IPS-18a (cell line): ENCODE results near the gene ASPA.
"Not testable (repeated sequence)": the region's sequence is repeated elsewhere in the genome, so short reads cannot be mapped to it uniquely, and the experiment has no call there.

Experiments used
- H3K27ac ChIP-seq: one replicate; pipeline ENCODE4 v1.5.1; 2013; ENCODE audit warnings: low read length
- H3K27me3 ChIP-seq: one replicate; pipeline ENCODE4 v1.6.1; 2013; ENCODE audit warnings: mild to moderate bottlenecking, low read length; ENCODE audit not compliant: control insufficient read depth, insufficient read depth
- H3K36me3 ChIP-seq: one replicate; pipeline ENCODE4 v1.6.1; 2013; ENCODE audit warnings: low read depth, low read length; ENCODE audit not compliant: control insufficient read depth
- H3K4me1 ChIP-seq: one replicate; pipeline ENCODE4 v1.6.1; 2013; ENCODE audit warnings: low read depth, low read length; ENCODE audit not compliant: control insufficient read depth
- H3K4me3 ChIP-seq: one replicate; pipeline ENCODE4 v1.5.1; 2013; ENCODE audit warnings: low read length
- H3K9ac ChIP-seq: one replicate; pipeline ENCODE4 v1.6.1; 2013; ENCODE audit warnings: mild to moderate bottlenecking, low read length, moderate library complexity
- H3K9me3 ChIP-seq: one replicate; pipeline ENCODE4 v1.6.1; 2013; ENCODE audit warnings: low read depth, low read length; ENCODE audit not compliant: control insufficient read depth

Gene ASPA

DNA sequence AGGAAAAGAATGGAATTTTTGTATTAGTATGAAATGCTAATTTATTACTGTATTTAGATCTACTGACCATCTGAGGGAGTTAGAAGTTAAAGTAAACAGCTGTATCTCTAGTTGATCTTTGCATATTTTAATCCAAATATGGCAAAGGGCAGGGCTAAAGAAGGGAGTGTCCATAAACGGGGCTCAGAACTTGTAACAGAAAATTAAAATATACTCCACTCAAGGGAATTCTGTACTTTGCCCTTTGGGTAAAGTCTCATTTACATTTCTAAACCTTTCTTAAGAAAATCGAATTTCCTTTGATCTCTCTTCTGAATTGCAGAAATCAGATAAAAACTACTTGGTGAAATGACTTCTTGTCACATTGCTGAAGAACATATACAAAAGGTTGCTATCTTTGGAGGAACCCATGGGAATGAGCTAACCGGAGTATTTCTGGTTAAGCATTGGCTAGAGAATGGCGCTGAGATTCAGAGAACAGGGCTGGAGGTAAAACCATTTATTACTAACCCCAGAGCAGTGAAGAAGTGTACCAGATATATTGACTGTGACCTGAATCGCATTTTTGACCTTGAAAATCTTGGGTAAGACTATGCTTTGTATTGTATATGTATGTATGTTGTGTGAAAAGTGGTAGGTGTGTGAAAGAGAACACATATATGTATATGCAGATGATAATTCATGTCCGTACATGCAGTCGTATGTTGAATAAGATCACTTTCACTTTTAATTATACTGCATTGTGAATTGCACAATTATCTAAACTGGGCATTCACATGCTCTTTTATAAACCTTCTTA lies at the start of gene ASPA:
ASPA (plus strand) TSS at position 186 of the 799 bp plus-strand sequence; CDS start at position 349, 163 bp downstream.
- Histone ChIP-seq H3K9me3 (no peaks in the 10 kb centered on the region), H3K4me1 (peaks cover 7% of the 10 kb centered on the region), H3K36me3 (no peaks in the 10 kb centered on the region), H3K9ac (no peak within 1 kb of the TSS), H3K27ac (no peak within 1 kb of the TSS), H3K27me3 (no peaks in the 10 kb centered on the region), H3K4me3 (no peak within 1 kb of the TSS)

DNA sequence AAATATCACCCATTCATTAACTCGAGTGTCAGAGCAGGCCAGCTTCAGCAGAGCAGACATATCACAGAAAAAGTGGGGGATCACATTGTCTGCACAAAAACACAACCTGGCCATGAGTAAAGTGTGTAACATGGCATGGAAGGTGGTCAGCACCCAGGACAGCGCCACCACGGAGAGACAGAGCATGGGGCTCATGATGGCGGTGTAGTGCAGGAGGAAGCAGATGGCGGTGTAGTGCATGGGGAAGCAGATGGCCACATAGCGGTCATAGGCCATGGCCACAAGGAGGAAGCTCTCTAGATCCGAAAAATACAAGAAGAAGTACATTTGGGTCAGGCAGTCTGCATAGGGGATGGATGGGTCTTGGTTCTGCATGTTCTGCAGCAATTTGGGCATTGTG lies 42.6 kb upstream of the ASPA start:
- not testable (repeated sequence) for H3K4me3 ChIP-seq, H3K27ac ChIP-seq, H3K36me3 ChIP-seq, H3K27me3 ChIP-seq, H3K9ac ChIP-seq, H3K4me1 ChIP-seq, H3K9me3 ChIP-seq

DNA sequence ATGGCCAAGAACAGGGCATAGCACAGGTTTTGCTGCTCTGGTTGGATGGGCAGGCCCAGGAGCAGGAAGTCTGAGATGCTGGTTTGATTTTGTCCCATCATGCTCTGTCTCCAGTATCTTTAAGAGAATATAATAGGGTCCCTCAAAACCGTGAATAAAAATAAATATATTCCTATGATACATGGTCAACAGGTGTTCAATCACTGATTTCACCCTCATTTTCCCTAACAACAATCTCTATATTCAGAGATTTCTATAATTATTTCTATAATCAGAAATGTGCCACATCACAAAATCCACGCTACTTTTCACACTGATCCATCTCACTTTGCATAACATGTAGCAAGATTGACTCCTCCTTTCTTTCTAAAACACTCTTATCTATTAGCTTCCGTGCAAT lies 42.1 kb upstream of the ASPA start, which contains the start of gene OR1E2:
OR1E2 (minus strand) TSS at position 101 of the 400 bp plus-strand sequence; CDS start at position 101, 0 bp downstream.
- H3K9me3 ChIP-seq: peaks cover 2% of the 10 kb centered on the region
- H3K36me3 ChIP-seq: no peaks in the 10 kb centered on the region
- no peaks in the 10 kb centered on the region for H3K27me3 ChIP-seq
- no peaks in the 10 kb centered on the region for H3K4me1 ChIP-seq
- no peak within 1 kb of the TSS for H3K9ac ChIP-seq
- H3K27ac ChIP-seq: no peak within 1 kb of the TSS
- no peak within 1 kb of the TSS for H3K4me3 ChIP-seq

DNA sequence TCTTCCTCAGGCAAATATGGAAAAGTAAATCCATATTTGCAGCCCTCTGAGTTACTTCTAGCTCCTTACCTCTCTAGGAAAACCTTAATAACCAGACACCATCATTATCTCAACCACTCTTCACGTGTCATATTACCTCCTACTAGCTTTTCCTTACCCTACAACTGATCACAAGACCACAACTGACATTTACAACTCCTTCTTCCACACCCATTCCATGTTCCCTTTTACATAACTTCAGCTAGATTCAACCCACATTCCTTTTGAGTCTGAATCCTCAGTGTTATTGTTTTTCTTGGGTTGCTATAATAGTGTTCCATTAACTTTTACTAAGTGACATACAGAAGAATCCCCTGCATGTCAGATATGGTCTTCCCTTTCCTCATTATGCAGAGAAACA lies 37.4 kb upstream of the ASPA start:
- H3K27me3 ChIP-seq: no peaks in the 10 kb centered on the region
- no peak overlapping the region for H3K9ac ChIP-seq
- no peak overlapping the region for H3K4me3 ChIP-seq
- no peaks in the 10 kb centered on the region for H3K36me3 ChIP-seq
- H3K4me1 ChIP-seq: no peaks in the 10 kb centered on the region
- no peak overlapping the region for H3K27ac ChIP-seq
- H3K9me3 ChIP-seq: no peaks in the 10 kb centered on the region

DNA sequence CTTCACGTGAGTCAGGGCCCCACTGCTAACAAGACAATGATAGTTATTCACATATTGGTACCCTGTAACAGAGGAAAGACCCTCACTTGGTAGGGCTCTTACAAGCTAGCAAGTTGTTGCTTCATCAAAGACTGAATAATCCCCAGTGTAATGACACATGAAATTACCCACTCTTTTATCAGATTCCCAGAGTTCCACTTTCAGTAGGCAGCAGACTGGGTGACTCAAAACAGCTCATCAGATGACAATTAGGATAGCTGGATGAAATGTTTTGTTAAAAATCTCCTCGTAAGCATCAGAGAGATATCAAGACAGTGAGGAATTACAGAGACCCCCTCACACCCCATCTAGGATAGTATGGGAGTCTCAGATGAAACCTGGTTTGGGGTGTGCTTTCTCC lies 35.3 kb upstream of the ASPA start:
- no peak overlapping the region for H3K9ac ChIP-seq
- no peaks in the 10 kb centered on the region for H3K4me1 ChIP-seq
- H3K4me3 ChIP-seq: no peak overlapping the region
- H3K9me3 ChIP-seq: no peaks in the 10 kb centered on the region
- no peaks in the 10 kb centered on the region for H3K36me3 ChIP-seq
- no peak overlapping the region for H3K27ac ChIP-seq
- H3K27me3 ChIP-seq: no peaks in the 10 kb centered on the region

DNA sequence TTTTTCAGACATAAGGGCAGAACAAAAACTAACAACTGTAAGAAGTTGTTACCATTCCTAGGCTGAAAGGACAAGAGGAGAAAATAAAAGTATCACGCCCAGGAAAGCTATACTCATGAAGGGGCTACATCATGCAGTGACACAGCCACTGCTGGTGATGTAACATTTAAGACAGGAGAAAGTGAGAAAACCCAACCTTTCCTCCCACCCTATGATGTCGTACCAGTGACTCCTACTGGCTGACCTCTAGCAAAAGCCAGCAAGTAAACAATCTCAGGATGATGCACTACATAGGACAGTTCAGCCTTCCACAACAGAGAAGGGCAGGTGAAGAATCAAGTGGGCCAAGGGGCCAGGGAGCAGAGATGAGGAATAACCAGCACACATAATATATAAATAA lies 28.2 kb upstream of the ASPA start:
- Histone ChIP-seq H3K9me3 (no peaks in the 10 kb centered on the region), H3K36me3 (no peaks in the 10 kb centered on the region), H3K9ac (no peak overlapping the region), H3K27me3 (no peaks in the 10 kb centered on the region), H3K4me1 (no peaks in the 10 kb centered on the region), H3K4me3 (no peak overlapping the region), H3K27ac (no peak overlapping the region)

DNA sequence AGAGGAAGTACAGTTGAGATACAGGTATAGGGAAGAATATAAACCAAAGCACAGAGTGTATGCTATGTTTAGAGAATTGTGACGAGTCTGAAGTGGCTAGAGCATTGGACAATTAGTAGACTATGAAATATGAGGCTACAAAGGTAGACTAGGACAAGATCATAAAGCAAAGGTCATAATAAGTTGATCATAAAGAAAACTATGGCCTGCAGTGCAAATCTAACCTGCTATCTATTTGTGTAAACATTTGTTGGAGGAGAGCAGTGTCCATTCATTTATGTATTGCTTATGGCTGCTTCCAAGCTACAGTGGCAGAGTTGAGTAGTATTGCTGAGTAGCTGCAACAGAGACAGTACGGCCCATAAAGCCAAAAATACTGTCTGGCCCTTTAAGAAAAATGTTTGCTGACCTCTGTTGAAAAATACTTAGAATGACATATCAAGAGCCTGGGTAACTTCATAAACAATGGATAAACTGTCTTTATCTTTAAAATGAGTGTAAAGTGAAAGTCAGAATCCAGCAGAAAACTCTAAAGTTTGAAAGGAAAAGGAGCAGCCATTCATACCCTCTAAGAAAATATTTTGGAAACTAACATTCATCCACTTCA lies 27.6 kb upstream of the ASPA start:
- Histone ChIP-seq H3K36me3 (no peaks in the 10 kb centered on the region), H3K9me3 (no peaks in the 10 kb centered on the region), H3K27ac (no peak overlapping the region), H3K4me3 (no peak overlapping the region), H3K9ac (no peak overlapping the region), H3K4me1 (no peaks in the 10 kb centered on the region), H3K27me3 (no peaks in the 10 kb centered on the region)

DNA sequence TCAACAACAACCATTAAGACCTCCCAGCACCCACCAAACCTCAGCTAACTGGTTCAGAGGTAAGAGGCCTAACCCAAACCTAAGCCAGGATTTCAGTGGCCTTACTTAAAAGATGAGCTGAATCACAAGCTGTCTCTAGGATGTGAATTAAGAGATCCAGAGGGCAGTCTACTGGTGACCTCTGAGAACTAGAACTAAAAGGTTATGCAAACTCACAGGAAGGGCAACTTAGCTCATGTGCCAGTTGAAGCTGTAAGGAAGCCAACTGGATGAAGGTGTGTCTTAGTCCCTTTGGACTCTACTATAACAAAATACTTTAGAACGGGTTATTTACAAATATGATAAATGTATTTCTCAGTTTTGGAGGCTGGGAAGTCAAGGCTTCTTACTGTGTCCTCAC lies 9.4 kb upstream of the ASPA start:
- not testable (repeated sequence) for H3K9ac ChIP-seq, H3K4me1 ChIP-seq, H3K36me3 ChIP-seq

DNA sequence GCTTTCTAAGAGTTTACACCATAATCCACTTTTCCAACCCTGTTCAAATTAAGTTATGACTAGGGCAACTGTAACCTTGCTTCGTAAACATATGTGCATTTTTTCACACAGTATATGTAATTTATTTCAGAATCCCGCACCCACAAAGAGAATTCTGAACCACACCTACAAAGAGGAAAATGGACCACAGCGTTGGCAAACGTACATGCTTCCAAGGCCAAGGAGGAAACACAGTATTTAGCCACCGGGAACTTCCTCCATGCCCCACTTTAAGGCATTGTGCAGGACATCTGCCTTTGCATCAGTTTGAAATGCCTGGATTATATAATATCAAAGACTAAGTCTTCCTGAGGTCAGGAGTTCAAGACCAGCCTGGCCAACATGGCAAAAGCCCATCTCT lies 6.3 kb upstream of the ASPA start:
- Histone ChIP-seq H3K27me3 (no peaks in the 10 kb centered on the region), H3K4me1 (no peaks in the 10 kb centered on the region), H3K27ac (no peak overlapping the region), H3K4me3 (no peak overlapping the region), H3K9ac (no peak overlapping the region), H3K9me3 (no peaks in the 10 kb centered on the region), H3K36me3 (no peaks in the 10 kb centered on the region)

More for the DNA sequence above, 9.4 kb upstream of the ASPA start:
- not testable (repeated sequence) for H3K27ac ChIP-seq, H3K4me3 ChIP-seq, H3K27me3 ChIP-seq, H3K9me3 ChIP-seq

DNA sequence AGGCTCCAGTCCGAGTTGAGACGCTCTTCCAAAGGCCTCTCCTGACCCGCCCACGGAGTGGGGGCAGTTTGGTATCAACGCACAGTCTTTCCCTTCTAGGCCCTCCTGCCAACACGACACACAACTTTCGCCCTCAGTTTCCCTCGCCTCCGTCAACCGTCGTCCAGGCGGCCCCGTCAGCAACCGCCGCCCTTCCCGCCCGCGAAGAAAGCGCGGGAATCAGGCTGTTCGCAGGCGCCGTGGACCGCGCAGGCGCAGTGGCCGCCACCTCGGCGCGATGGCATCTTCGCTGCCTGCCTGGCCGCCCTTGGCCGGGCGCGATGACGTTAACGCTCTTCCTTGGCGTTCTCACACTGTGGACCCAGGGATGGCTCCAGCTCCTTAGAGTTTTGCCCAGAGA lies 4.2 kb upstream of the ASPA start, which contains the start of gene SPATA22:
SPATA22 (minus strand) TSS at position 221 of the 400 bp plus-strand sequence. CDS start 2,494 bp downstream, outside the sequence.
- Histone ChIP-seq H3K27ac (no peak within 1 kb of the TSS), H3K9me3 (no peaks in the 10 kb centered on the region), H3K36me3 (no peaks in the 10 kb centered on the region), H3K4me3 (no peak within 1 kb of the TSS), H3K4me1 (peaks cover 7% of the 10 kb centered on the region), H3K9ac (no peak within 1 kb of the TSS), H3K27me3 (no peaks in the 10 kb centered on the region)

DNA sequence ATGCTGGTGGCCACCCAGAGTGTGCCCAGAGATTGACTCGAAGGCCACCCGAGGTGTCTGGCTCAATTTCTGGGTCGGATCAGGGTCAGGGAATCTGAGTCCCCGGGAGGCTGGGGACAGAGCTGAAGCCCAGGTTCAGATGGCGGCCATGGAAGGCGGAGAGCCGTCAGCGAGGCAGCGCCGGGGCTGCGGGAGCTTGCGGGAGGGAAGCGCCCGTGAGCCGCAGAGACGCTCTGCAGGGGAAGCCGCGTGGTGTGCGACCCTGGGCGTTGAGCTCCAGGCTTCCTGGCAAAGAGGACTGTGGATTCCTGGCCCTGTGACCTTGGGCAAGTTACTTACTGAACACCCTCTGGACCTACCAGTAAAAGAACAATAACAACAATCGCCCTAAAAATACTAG lies 3.7 kb upstream of the ASPA start:
- no peaks in the 10 kb centered on the region for H3K36me3 ChIP-seq
- H3K4me1 ChIP-seq: peaks cover 7% of the 10 kb centered on the region
- H3K9me3 ChIP-seq: no peaks in the 10 kb centered on the region
- H3K9ac ChIP-seq: no peak overlapping the region
- no peaks in the 10 kb centered on the region for H3K27me3 ChIP-seq
- no peak overlapping the region for H3K27ac ChIP-seq
- no peak overlapping the region for H3K4me3 ChIP-seq

DNA sequence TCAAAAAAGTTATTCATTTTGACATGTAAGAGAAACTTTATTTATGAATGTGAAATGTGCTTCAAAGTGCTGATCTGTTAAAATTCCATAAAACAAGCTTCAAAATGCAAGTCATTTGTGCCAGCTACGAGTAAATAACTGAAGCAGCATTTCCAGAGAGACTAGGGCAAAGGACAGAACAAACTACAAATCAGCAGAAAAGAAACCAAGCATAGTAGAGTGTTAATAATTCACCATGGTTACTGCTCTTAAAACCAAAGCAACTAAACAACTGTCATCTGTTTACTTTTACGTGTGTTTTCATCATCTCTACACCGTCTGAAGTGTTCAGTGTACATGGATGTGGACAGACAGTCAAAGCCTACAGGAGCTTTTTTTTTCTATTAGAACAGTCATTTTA lies 1.6 kb upstream of the ASPA start:
- H3K27ac ChIP-seq: no peak overlapping the region
- peaks cover 7% of the 10 kb centered on the region for H3K4me1 ChIP-seq
- no peak overlapping the region for H3K9ac ChIP-seq
- no peak overlapping the region for H3K4me3 ChIP-seq
- H3K9me3 ChIP-seq: no peaks in the 10 kb centered on the region
- no peaks in the 10 kb centered on the region for H3K36me3 ChIP-seq
- no peaks in the 10 kb centered on the region for H3K27me3 ChIP-seq
